C4-2B (cell line): ENCODE data around the gene LYSMD2.

Experiments used
- ZFX ChIP-seq: fragments of 450-650 bp; IDR thresholded peaks from 2 replicates; pipeline ENCODE4 v1.6.1; 2017
- TF ChIP-seq, protein P1 (sequence below): fragments of 450-650 bp; conservative IDR thresholded peaks from 2 replicates; pipeline ENCODE4 v1.5.1; 2017; ENCODE audit warnings: mild to moderate bottlenecking

DNA sequence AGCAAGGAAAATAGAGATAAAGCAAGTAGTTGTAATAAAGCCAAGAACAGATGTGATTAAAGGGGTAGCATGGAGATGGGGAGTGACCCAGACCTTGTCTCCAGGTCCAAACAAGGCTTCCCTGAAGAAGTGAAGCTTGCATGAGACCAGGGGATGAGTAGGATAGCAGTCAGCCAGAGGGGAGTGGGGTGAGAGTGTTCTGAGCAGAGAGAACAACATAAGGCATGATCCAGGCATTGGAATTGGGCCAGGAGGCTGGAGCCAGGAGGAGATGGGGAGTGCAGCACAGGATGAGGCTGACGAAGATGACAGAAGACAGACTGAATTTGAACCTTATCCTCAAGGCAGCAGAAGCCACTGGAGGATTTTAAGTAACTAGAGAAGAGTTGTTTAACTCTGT is 21.2 kb upstream of the LYSMD2 start:
- TF ChIP-seq, protein P1, sequence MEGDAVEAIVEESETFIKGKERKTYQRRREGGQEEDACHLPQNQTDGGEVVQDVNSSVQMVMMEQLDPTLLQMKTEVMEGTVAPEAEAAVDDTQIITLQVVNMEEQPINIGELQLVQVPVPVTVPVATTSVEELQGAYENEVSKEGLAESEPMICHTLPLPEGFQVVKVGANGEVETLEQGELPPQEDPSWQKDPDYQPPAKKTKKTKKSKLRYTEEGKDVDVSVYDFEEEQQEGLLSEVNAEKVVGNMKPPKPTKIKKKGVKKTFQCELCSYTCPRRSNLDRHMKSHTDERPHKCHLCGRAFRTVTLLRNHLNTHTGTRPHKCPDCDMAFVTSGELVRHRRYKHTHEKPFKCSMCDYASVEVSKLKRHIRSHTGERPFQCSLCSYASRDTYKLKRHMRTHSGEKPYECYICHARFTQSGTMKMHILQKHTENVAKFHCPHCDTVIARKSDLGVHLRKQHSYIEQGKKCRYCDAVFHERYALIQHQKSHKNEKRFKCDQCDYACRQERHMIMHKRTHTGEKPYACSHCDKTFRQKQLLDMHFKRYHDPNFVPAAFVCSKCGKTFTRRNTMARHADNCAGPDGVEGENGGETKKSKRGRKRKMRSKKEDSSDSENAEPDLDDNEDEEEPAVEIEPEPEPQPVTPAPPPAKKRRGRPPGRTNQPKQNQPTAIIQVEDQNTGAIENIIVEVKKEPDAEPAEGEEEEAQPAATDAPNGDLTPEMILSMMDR, result no peak
- no peak for TF ChIP-seq ZFX
